ENCODE results near the gene LYST.

- no peak for TF ChIP-seq CTCF (conservative IDR thresholded peaks at IDR 0.05 in 1 of 2, IDR thresholded peaks at IDR 0.05 in 1 of 2; ENCODE audit: low read depth in 1 of 2, low read length in 2 of 2)
- no peak for TF ChIP-seq EZH2 (IDR thresholded peaks at IDR 0.05; ENCODE audit: low read length, missing control alignments)
Measured at GRCh38 chr1:235635938-235636662, 230.6 kb downstream of the LYST start.

Data from fibroblast of lung (primary cell).